GM18520 (cell line): ENCODE data around the gene SIPA1.
"Not testable (repeated sequence)": the region's sequence is repeated elsewhere in the genome, so short reads cannot be mapped to it uniquely, and the experiment has no call there.

ENCODE experiments used
- ATAC-seq: cut with Tn5 transposase; IDR thresholded peaks from one replicate; pipeline ENCODE4 v1.9.1; 2021; ENCODE audit not compliant: unreplicated experiment

Gene SIPA1

GRCh38 chr11:65658174-65659021 is 20.5 kb downstream of the SIPA1 start:
- ATAC-seq, result no peak

GRCh38 chr11:65660038-65660437 is 22.1 kb downstream of the SIPA1 start:
- no peak for ATAC-seq

- ATAC-seq, result not testable (repeated sequence)
Observed at GRCh38 chr11:65660908-65661307, 23.0 kb downstream of the SIPA1 start.

- ATAC-seq, result no peak
Observed at GRCh38 chr11:65661599-65662246, 23.8 kb downstream of the SIPA1 start.

- ATAC-seq, result no peak
Observed at GRCh38 chr11:65662247-65662798, 24.4 kb downstream of the SIPA1 start.

DNA sequence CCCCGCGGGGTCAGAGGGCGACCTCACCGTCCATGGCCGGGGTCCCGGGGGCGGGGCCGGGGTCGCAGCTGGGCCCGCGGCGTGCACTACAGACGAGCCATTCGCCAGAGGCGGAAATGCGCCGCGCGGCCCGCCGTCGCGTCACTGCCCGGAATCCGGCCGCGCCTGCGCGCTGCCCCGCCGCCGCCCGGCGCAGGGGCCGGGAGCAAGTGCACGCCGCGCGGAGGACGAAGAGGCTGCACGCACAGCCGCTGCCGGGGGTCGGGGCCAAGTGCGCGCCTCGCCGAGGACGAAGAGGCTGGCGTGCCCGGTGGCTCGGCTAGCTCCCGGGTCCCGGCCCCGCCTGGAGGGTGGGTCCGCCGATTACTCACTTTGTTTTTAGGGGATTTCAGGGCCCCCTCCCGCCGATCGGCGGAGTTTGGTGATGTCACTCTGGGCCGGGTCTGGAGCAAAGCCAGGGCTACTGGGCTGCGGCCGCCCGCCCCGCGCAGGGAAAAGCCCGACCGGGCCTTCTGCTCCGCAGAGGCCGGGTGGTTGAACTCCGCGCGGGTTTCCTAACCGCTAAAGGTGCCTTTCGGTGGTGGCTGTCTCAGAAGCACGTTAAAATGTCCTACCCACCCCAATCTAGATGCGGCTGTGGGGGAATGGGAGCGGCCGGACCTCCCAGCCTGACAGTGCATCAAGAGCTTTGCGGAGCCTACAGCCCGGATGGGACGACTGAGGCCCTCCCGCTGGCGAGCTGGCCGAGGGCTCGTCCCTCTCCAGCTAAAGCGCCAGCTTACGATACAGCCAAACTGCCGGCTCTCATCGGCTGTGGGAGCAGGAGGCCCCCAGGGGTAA is 25.1 kb downstream of the SIPA1 start, which contains the start of gene RELA:
Gene RELA (minus strand): TSS at position 118 of the 840 bp plus-strand sequence. CDS start 84 bp downstream, at position 34.
- ATAC-seq, result peak; percentile 80

GRCh38 chr11:65663639-65664200 is 25.8 kb downstream of the SIPA1 start:
- ATAC-seq, result peak; percentile 16

DNA sequence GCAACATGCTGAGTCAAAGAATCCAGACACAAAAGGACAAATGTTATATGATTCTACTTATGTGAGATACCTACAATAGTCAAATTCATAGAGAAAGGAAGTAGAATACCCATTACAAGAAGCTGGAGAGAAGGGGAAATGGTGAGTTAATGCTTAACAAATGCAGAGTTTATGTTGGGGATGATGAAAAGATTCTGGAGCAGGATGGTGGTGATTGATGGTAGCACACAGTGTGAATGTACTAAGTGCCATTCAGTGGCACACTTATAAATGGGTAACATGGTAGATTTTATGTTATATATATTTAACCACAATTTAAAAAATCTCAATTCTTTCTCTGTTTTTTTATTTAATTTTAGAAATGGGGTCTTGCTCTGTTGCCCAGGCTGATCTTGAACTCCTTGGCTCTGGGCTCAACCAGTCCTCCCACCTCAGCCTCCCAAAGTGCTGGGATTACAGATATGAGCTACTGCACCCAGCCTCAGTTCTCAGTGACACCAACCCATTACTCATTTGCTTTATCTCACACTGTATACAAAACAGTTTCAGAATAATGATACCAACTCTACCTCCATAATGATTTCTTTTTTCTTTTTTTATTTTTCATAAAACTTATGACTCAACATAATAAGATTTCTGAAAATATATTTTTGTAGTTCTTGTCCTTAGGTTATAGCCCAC is 34.4 kb downstream of the SIPA1 start:
- ATAC-seq, result no peak

DNA sequence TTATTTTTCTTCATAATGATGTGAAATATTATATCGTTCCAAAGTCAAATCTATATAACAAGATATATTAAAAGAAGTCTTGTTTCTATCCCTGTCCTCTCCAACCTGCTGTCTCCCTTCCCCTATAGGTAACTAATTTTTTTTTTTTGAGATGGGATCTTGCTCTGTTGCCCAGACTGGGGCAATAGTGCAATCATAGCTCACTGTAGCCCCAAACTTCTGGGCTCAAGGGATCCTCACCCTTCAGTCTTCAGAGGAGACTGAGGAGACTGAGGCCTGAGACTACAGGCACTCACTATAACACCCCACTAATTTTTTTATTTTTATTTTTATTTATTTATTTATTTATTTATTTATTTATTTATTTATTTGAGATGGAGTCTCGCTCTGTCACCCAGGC is 35.1 kb downstream of the SIPA1 start:
- ATAC-seq, result no peak

GRCh38 chr11:65680192-65680743 is 42.4 kb downstream of the SIPA1 start:
- no peak for ATAC-seq

- not testable (repeated sequence) for ATAC-seq
Observed at GRCh38 chr11:65683480-65683879, 45.6 kb downstream of the SIPA1 start.

DNA sequence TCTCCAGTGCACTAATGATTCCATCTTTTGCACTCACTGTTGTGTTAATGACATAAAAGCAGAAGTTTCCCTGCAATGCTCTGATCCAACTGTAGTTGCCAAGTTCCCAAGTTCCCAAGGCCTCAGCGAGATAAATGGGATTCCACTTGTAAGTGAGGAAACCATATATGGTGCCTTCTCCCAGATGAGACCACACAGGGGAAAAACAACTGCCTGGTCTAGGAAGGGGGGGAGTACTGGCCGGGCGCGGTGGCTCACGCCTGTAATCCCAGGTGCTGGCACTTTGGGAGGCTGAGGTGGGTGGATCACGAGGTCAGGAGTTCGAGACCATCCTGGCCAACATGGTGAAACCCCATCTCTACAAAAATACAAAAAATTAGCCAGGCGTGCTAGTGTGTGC is 48.1 kb downstream of the SIPA1 start:
- no peak for ATAC-seq

GRCh38 chr11:65691847-65692246 is 53.9 kb downstream of the SIPA1 start:
- ATAC-seq, result not testable (repeated sequence)

GRCh38 chr11:65692367-65692766 is 54.5 kb downstream of the SIPA1 start:
- no peak for ATAC-seq

GRCh38 chr11:65695459-65696241 is 57.7 kb downstream of the SIPA1 start:
- ATAC-seq, result no peak

DNA sequence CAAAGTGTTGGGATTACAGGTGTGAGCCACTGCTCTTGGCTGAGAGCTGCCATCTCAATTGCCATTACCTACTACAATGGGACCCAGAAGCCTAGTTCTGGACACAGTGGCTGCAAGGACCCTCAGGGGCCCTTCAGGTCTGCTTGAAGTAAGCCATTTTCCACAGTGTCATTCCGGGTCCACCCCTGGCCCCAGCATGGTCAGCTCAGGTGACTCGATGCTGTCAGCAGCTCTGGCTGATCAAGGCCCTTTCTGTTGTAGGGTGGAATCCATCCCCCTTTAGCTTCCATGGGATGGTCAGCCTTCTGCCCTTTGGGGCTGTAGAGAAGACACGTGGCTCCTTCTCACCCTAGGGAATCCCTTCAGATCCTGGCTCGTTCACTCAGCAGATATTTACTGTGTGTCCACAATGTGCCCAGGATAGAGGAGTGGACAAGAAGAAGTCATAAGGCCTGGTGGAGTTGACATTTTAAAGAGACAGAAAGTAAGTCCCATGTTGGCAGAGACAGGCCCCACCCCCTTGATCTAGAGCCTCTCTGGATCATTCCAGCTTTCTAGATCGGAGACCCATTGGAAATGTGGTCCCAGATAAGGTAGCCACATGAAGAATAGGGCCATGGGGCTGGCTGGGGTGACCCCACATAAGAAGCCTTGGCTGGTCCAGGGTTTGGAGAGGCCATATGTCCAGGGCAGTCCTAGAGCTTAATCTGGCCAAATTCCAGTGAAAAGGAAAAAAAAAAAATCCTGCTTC is 59.1 kb downstream of the SIPA1 start:
- ATAC-seq, result no peak

DNA sequence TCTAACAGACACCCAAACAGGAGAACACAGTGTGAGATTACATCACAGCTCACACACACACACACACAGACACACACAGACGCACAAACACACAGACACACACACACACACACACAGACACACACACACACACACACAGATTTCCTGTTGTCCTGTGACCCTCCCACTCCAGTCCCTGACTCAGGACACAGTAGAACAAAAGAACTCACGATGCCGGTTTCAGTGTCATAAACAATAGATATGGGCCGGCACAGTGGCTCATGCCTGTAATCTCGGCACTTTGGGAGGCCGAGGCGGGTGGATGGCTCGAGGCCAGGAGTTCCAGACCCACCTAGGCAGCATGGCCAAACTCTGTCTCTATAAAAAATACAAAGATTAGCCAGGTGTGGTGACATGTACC is 60.3 kb downstream of the SIPA1 start:
- no peak for ATAC-seq

DNA sequence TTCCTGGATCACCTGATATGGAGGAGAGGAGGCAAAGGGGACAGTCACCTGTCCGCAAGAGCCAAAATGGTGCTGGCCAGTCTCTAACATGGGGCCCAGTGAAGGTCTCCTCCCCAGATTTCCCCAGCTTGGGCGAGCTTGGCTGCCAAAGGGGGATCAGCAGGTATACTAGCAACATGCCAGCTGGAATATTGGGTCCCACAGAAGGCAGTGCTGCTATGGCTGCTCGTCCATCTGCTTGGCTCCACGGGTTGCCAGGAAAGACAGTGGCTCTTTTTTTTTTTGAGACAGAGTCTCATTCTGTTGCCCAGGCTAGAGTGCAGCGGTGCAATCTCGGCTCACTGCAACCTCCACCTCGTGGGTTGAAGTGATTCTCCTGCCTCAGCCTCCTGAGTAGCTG is 61.4 kb downstream of the SIPA1 start:
- ATAC-seq, result no peak
